K562 (cell line): ENCODE results near the gene IDH2. TPM values are rescaled to one million over a fixed set of nuclear protein-coding genes. Genes with fewer than 3 reads are reported as not detected.

ENCODE experiments used
- ATAC-seq: fragments of 200-7000 bp; cut with Tn5 transposase; 3 replicates; pipeline ENCODE4 v1.9.1; 2020; ENCODE audit warnings: moderate library complexity
- BruUV-seq: library from RNA; stranded (reverse); fragments of 400-500 nt; replicated peaks from 2 replicates; lab custom pipeline; 2021; lab: Mats Ljungman, UMichigan
- CTCF ChIA-PET: fragments of 300-600 bp; formaldehyde crosslinking; extraction: SDS; loops from one replicate; lab custom pipeline; 2021; ENCODE audit warnings: low intra/inter-chr PET ratio; lab: Yijun Ruan, JAX
- POLR2A ChIA-PET: fragments of 300-600, 350-650 bp; sonication (Branson Sonifier 250); formaldehyde crosslinking; extraction: SDS; loops from one replicate; lab custom pipeline; 2021; ENCODE audit warnings: antibody characterized with exemption, inconsistent platforms; lab: Yijun Ruan, JAX
- DNase-seq, 4 experiments: peaks; one replicate each; pipeline versions ENCODE4 v3.0.0 to v3.0.0-alpha.2; 2011 to 2018; ENCODE audit warnings: low spot score in 3 of 4, mixed read lengths in 3 of 4; ENCODE audit errors: extremely low read depth in 1 of 4
- FAIRE-seq: peaks from 2 replicates; lab custom pipeline; 2011; peaks lifted over from hg19 to GRCh38; lab: Jason Lieb, UNC
- H2AFZ ChIP-seq: 2 replicates; pipeline ENCODE4 v1.6.0; 2011; ENCODE audit warnings: low read depth, low read length, control low read depth, inconsistent platforms
- H3K27ac ChIP-seq: fragments of 200-600 bp; 3 replicates; pipeline ENCODE4 v1.8.0; 2011; ENCODE audit warnings: low read depth, mild to moderate bottlenecking, control low read depth, inconsistent platforms, low read length, moderate library complexity, mixed read lengths; ENCODE audit errors: extremely low read depth
- H3K27me3 ChIP-seq, 2 experiments: fragments of 300-600 bp in 1 of 2; 2 replicates in 1 of 2; 3 replicates in 1 of 2; pipeline versions ENCODE4 v1.6.0 to v1.8.0; 2011; ENCODE audit warnings: inconsistent platforms in 2 of 2, low read length in 2 of 2, mild to moderate bottlenecking in 1 of 2, mixed read lengths in 1 of 2, moderate library complexity in 1 of 2; ENCODE audit not compliant: control insufficient read depth in 2 of 2, insufficient read depth in 2 of 2
- H3K36me3 ChIP-seq: fragments of 300-600 bp; 3 replicates; pipeline ENCODE4 v1.8.0; 2011; ENCODE audit warnings: mild to moderate bottlenecking, low read length, inconsistent platforms; ENCODE audit not compliant: control insufficient read depth, insufficient read depth
- H3K4me1 ChIP-seq, 2 experiments: fragments of 200-600 bp in 1 of 2; replicated peaks in 1 of 2; 2 replicates in 1 of 2; 3 replicates in 1 of 2; pipeline versions ENCODE4 v1.5.1 to v1.8.0; 2011; ENCODE audit warnings: inconsistent platforms in 2 of 2, low read length in 2 of 2, mild to moderate bottlenecking in 1 of 2, mixed read lengths in 1 of 2, moderate library complexity in 1 of 2; ENCODE audit not compliant: control insufficient read depth in 2 of 2, insufficient read depth in 2 of 2
- H3K4me2 ChIP-seq: 2 replicates; pipeline ENCODE4 v1.6.1; 2011; ENCODE audit warnings: low read length, control low read depth, inconsistent platforms, mixed read lengths; ENCODE audit not compliant: insufficient read depth
- H3K4me3 ChIP-seq: fragments of 200-600 bp; sonication (generic), shearing (Covaris generic); 2 replicates; pipeline ENCODE4 v1.5.1; 2016; ENCODE audit warnings: control low read depth, inconsistent platforms
- H3K79me2 ChIP-seq: fragments of 200-600 bp; 3 replicates; pipeline ENCODE4 v1.8.0; 2011; ENCODE audit warnings: low read length, inconsistent platforms; ENCODE audit not compliant: control insufficient read depth, insufficient read depth
- H3K9ac ChIP-seq, 2 experiments: 2 replicates each; pipeline versions ENCODE4 v1.6.0 to v1.6.1; 2011; ENCODE audit warnings: low read depth in 2 of 2, low read length in 2 of 2, control low read depth in 1 of 2, inconsistent platforms in 1 of 2, mild to moderate bottlenecking in 1 of 2, mixed read lengths in 1 of 2; ENCODE audit not compliant: insufficient read depth in 1 of 2
- H3K9me1 ChIP-seq: one replicate; pipeline ENCODE4 v1.6.0; 2011; ENCODE audit warnings: inconsistent platforms, mild to moderate bottlenecking, low read length, moderate library complexity; ENCODE audit not compliant: control insufficient read depth, insufficient read depth
- H3K9me3 ChIP-seq: replicated peaks from 2 replicates; pipeline ENCODE4 v1.5.1; 2011; ENCODE audit warnings: low read depth, low read length, inconsistent platforms; ENCODE audit not compliant: control insufficient read depth, insufficient read depth
- H4K20me1 ChIP-seq: replicated peaks from 2 replicates; pipeline ENCODE4 v1.6.1; 2011; ENCODE audit warnings: low read length, inconsistent platforms, mixed read lengths; ENCODE audit not compliant: control insufficient read depth, insufficient read depth
- ATF7 ChIP-seq: fragments of 450-650 bp; IDR thresholded peaks from 2 replicates; pipeline ENCODE4 v1.7.1; 2014; ENCODE audit warnings: mild to moderate bottlenecking, moderate library complexity
- CXXC5 ChIP-seq: fragments of 250-450 bp; sonication (Bioruptor Pico); IDR thresholded peaks from 2 replicates; pipeline ENCODE4 v1.8.0; 2022; ENCODE audit warnings: inconsistent platforms, mild to moderate bottlenecking, moderate library complexity
- EP300 ChIP-seq: IDR thresholded peaks from 2 replicates; pipeline ENCODE4 v1.6.1; 2012; ENCODE audit warnings: low read length, improper control_type of control experiment
- FOS ChIP-seq: IDR thresholded peaks from 3 replicates; pipeline ENCODE4 v1.6.1; 2011; ENCODE audit not compliant: insufficient read length; ENCODE audit errors: extremely low read depth
- FOXJ3 ChIP-seq: sonication (generic); formaldehyde crosslinking; IDR thresholded peaks from 2 replicates; pipeline ENCODE4 v1.4.0; 2020; ENCODE audit warnings: mild to moderate bottlenecking, missing genetic modification reagents
- MAFG ChIP-seq: fragments of 450-650 bp; conservative IDR thresholded peaks from 2 replicates; pipeline ENCODE4 v1.6.1; 2016; ENCODE audit warnings: missing genetic modification characterization, missing compliant biosample characterization
- MTA2 ChIP-seq: fragments of 450-650 bp; IDR thresholded peaks from 2 replicates; pipeline ENCODE4 v1.6.1; 2016; ENCODE audit warnings: low read depth
- NFIX ChIP-seq: fragments of 250-450 bp; sonication (Bioruptor Pico); IDR thresholded peaks from 2 replicates; pipeline ENCODE4 v1.4.0; 2020; ENCODE audit warnings: low read depth, mild to moderate bottlenecking, moderate library complexity
- RBM25 ChIP-seq: fragments of 200-400 bp; formaldehyde crosslinking; IDR thresholded peaks from 2 replicates; pipeline ENCODE4 v1.6.1; 2018; ENCODE audit warnings: low read length, low read depth, moderate library complexity; ENCODE audit not compliant: severe bottlenecking
- SMARCB1 ChIP-seq: IDR thresholded peaks from 2 replicates; pipeline ENCODE4 v1.6.1; 2011; ENCODE audit warnings: improper control_type of control experiment, low read depth; ENCODE audit not compliant: insufficient read length
- SOX6 ChIP-seq: fragments of 450-650 bp; IDR thresholded peaks from 2 replicates; pipeline ENCODE4 v1.6.1; 2014; ENCODE audit warnings: mild to moderate bottlenecking
- SRSF3 ChIP-seq: fragments of 200-400 bp; formaldehyde crosslinking; IDR thresholded peaks from 2 replicates; pipeline ENCODE4 v1.6.1; 2016; ENCODE audit warnings: mild to moderate bottlenecking, low read length, moderate library complexity; ENCODE audit not compliant: insufficient read depth
- XRCC4 ChIP-seq: IDR thresholded peaks from one replicate; pipeline ENCODE4 v1.6.1; 2011; ENCODE audit not compliant: insufficient read depth, insufficient read length; ENCODE audit errors: extremely low read depth
- ZNF175 ChIP-seq: fragments of 200-800 bp; sonication (Bioruptor generic); IDR thresholded peaks from 2 replicates; pipeline ENCODE4 v1.6.1; 2016; ENCODE audit warnings: low read depth, mild to moderate bottlenecking, missing genetic modification characterization, missing compliant biosample characterization
- ZNF197 ChIP-seq: fragments of 200-800 bp; sonication (Bioruptor generic); IDR thresholded peaks from 2 replicates; pipeline ENCODE4 v1.6.1; 2016; ENCODE audit warnings: low read depth, missing genetic modification characterization, missing compliant biosample characterization
- ZNF444 ChIP-seq: fragments of 250-450 bp; sonication (Bioruptor Pico); IDR thresholded peaks from 2 replicates; pipeline ENCODE4 v1.4.0; 2020; ENCODE audit warnings: mild to moderate bottlenecking, moderate library complexity
- ZNF584 ChIP-seq: fragments of 200-800 bp; sonication (Bioruptor generic); IDR thresholded peaks from 2 replicates; pipeline ENCODE4 v1.6.1; 2016; ENCODE audit warnings: low read depth, mild to moderate bottlenecking, missing genetic modification characterization, missing compliant biosample characterization
- WGBS: fragments of 100-300 bp; shearing (Covaris generic); methylation state at CpG from one replicate; pipeline ENCODE4 v1.1.6; 2016; ENCODE audit warnings: low coverage, mixed read lengths; ENCODE audit not compliant: insufficient coverage; ENCODE audit errors: missing lambda C conversion rate; 5-methylcytosine and 5-hydroxymethylcytosine counted together
- in situ Hi-C: fragments of 300-500 bp; cut with MboI; formaldehyde crosslinking; loops from 4 replicates; pipeline ENCODE4 v1.15.0; 2018; ENCODE audit warnings: inconsistent platforms, mixed read lengths
- intact Hi-C: fragments of 100-400 bp; cut with micrococcal nuclease; formaldehyde crosslinking; loops from 2 replicates; pipeline ENCODE4 v1.14.2; 2022
- polyA plus RNA-seq, 8 experiments: library from polyadenylated mRNA; depleted of rRNA in 4 of 8; stranded (reverse) in 5 of 8; unstranded in 3 of 8; fragments of >200 nt; fragmentation: Nextera tagmentation in 2 of 8; fragmentation: Illumina TruSeq in 1 of 8; extraction: Ambion mirVana in 2 of 8; extraction: Trizol in 1 of 8; gene quantifications; 2 replicates each; pipeline versions ENCODE4 v1.2.1 to v1.2.3, GENCODE V29; 2011 to 2014; ENCODE audit warnings: inconsistent platforms in 1 of 8, missing spikeins in 1 of 8
- total RNA-seq, 7 experiments: library from RNA; depleted of rRNA in 6 of 7; stranded (reverse); fragments of >200 nt in 6 of 7; fragmentation: Illumina TruSeq in 2 of 7; extraction: Trizol in 2 of 7; gene quantifications; 2 replicates each; pipeline versions ENCODE4 v1.2.1 to v1.2.3, GENCODE V29; 2011 to 2021; ENCODE audit warnings: low replicate concordance in 1 of 7
- TF ChIP-seq, protein P1 (sequence below), 2 experiments: fragments of 450-650 bp; conservative IDR thresholded peaks; 2 replicates each; pipeline ENCODE4 v1.6.1; 2017; ENCODE audit warnings: mild to moderate bottlenecking in 2 of 2, moderate library complexity in 2 of 2
- TF ChIP-seq, protein P2 (sequence below): fragments of 450-650 bp; formaldehyde crosslinking; IDR thresholded peaks from 2 replicates; pipeline ENCODE4 v1.4.0; 2020; ENCODE audit warnings: mild to moderate bottlenecking, moderate library complexity

Gene IDH2
- total and polyA plus RNA-seq, 9 of the 15 experiments (the other 6 are each of a cell fraction or from before 2014, with no cell fraction given), result 0.70 to 99.9 (median 59.2) TPM

DNA sequence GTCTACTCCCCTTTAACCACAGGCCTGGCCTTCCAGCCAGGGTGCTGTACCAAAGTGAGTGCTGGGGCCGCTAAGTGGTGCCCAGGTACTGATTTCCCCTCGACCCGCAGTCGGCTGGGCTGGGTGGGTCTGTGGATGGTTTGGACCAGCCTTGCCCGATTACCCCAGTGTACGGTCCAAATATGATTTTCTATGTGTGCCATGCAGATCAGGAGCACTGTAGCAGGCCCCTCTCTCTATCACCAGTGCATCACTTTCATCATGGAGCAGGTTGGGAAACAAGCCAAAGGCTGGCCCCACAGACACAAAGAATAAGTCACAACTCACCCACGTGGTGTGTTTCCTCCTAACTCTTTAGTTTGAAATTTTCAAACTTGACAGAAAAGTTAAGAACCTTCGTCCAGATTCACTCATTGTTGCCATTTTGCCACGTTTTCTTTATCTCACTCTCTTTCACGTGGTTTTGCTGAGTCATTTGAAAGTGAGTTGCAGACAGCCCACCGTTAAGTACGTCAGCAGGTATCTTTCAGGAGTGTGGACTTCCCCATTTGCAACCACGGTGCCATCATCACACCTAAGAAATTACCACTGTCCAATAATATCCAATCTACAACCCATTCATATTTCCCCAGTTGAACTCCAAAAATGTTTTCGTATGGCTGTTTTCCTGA lies 64.2 kb downstream of the IDH2 start:
- H3K4me1 ChIP-seq, result peaks cover 45 to 60% of the 10 kb centered on the region in 2 experiments
- DNase-seq, result peak in 3 of 4 experiments; percentile 38 to 68 (median 51)
- in situ Hi-C loops (no loop called here), intact Hi-C loops (no loop called here)
- CTCF ChIA-PET, result no interaction called here
- no peaks in the 10 kb centered on the region for H4K20me1 ChIP-seq
- no TSS peak for BruUV-seq
- ATAC-seq, result peak; percentile 56
- H2AFZ ChIP-seq, result peak overlapping the region; percentile 52
- H3K27ac ChIP-seq, result peak overlapping the region; percentile 55; the same call in 2 of the 3 replicates
- H3K9me3 ChIP-seq, result no peaks in the 10 kb centered on the region
- peak; percentile 87 for FAIRE-seq
- POLR2A ChIA-PET, result interaction anchor here (1.4 kb wide), 1 partner anchor 11 kb away, joined by 7 read pairs; no protein-coding TSS in a partner anchor
- H3K9ac ChIP-seq, result peak overlapping the region in 1 of 2 experiments; percentile 62; a peak in 1 of 4 replicates
- no peaks in the 10 kb centered on the region for H3K9me1 ChIP-seq
- no peaks in the 10 kb centered on the region; the same call in 2 of the 3 replicates for H3K79me2 ChIP-seq
- peak overlapping the region; percentile 40; the same call in 1 of the 2 replicates for H3K4me2 ChIP-seq
- H3K4me3 ChIP-seq, result no peak overlapping the region
- 36% methylated on average over 14 of the region's 14 CpGs for WGBS
- no peaks in the 10 kb centered on the region for H3K27me3 ChIP-seq
- H3K36me3 ChIP-seq, result no peaks in the 10 kb centered on the region
- TF ChIP-seq ZNF175, result 0 out of 2 replicates have a peak, but pooled peaks have one; percentile 71
- TF ChIP-seq EP300, result peak; percentile 84
- TF ChIP-seq, protein P1, sequence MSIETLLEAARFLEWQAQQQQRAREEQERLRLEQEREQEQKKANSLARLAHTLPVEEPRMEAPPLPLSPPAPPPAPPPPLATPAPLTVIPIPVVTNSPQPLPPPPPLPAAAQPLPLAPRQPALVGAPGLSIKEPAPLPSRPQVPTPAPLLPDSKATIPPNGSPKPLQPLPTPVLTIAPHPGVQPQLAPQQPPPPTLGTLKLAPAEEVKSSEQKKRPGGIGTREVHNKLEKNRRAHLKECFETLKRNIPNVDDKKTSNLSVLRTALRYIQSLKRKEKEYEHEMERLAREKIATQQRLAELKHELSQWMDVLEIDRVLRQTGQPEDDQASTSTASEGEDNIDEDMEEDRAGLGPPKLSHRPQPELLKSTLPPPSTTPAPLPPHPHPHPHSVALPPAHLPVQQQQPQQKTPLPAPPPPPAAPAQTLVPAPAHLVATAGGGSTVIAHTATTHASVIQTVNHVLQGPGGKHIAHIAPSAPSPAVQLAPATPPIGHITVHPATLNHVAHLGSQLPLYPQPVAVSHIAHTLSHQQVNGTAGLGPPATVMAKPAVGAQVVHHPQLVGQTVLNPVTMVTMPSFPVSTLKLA (conservative IDR thresholded peaks at IDR 0.05), result peak; percentile 61 to 67
- TF ChIP-seq MTA2, result 0 out of 2 replicates have a peak, but pooled peaks have one; percentile 6
- TF ChIP-seq ZNF444 (CRISPR knock-in tag), result no peak
- peak; percentile 22 for TF ChIP-seq FOS
- no peak for TF ChIP-seq NFIX (CRISPR knock-in tag)
- TF ChIP-seq SRSF3, result no peak
- peak; percentile 89 for TF ChIP-seq SMARCB1
- TF ChIP-seq ATF7, result peak; percentile 72
- TF ChIP-seq ZNF584, result peak; percentile 38; the same call in 1 of the 2 replicates
- peak; percentile 99 for TF ChIP-seq MAFG (tag)
- TF ChIP-seq, protein P2, sequence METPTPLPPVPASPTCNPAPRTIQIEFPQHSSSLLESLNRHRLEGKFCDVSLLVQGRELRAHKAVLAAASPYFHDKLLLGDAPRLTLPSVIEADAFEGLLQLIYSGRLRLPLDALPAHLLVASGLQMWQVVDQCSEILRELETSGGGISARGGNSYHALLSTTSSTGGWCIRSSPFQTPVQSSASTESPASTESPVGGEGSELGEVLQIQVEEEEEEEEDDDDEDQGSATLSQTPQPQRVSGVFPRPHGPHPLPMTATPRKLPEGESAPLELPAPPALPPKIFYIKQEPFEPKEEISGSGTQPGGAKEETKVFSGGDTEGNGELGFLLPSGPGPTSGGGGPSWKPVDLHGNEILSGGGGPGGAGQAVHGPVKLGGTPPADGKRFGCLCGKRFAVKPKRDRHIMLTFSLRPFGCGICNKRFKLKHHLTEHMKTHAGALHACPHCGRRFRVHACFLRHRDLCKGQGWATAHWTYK (CRISPR knock-in tag), result no peak
- TF ChIP-seq RBM25, result no peak
- peak; percentile 75 for TF ChIP-seq CXXC5 (CRISPR knock-in tag)
- no peak for TF ChIP-seq XRCC4
- no peak for TF ChIP-seq FOXJ3 (CRISPR knock-in tag)
- TF ChIP-seq SOX6, result peak; percentile 68
- peak; percentile 53; the same call in 1 of the 2 replicates for TF ChIP-seq ZNF197
